GM19372 (cell line): Measurements from ENCODE around the gene PTPRN2.

ENCODE experiments used
- ATAC-seq: cut with Tn5 transposase; IDR thresholded peaks from one replicate; pipeline ENCODE4 v1.9.1; 2021; ENCODE audit warnings: mild to moderate bottlenecking, low read depth, moderate library complexity; ENCODE audit not compliant: unreplicated experiment

The PTPRN2 gene

GRCh38 chr7:157656195-157656769 is 931.3 kb downstream of the PTPRN2 start:
- no peak for ATAC-seq

GRCh38 chr7:157654350-157654749 is 933.3 kb downstream of the PTPRN2 start:
- ATAC-seq = no peak

GRCh38 chr7:157653827-157654207 is 933.8 kb downstream of the PTPRN2 start:
- no peak for ATAC-seq

- no peak for ATAC-seq
Observed at GRCh38 chr7:157652954-157653826, 934.4 kb downstream of the PTPRN2 start.

- no peak for ATAC-seq
Observed at GRCh38 chr7:157652161-157652953, 935.3 kb downstream of the PTPRN2 start.

GRCh38 chr7:157651366-157652160 is 936.1 kb downstream of the PTPRN2 start:
- no peak for ATAC-seq

GRCh38 chr7:157650801-157651200 is 936.8 kb downstream of the PTPRN2 start:
- ATAC-seq = no peak

- no peak for ATAC-seq
Observed at GRCh38 chr7:157650131-157650631, 937.4 kb downstream of the PTPRN2 start.

GRCh38 chr7:157646551-157646950 is 941.1 kb downstream of the PTPRN2 start:
- ATAC-seq = no peak

- no peak for ATAC-seq
Observed at GRCh38 chr7:157645539-157645938, 942.1 kb downstream of the PTPRN2 start.

GRCh38 chr7:157644946-157645345 is 942.7 kb downstream of the PTPRN2 start:
- no peak for ATAC-seq

- no peak for ATAC-seq
Observed at GRCh38 chr7:157643525-157643970, 944.1 kb downstream of the PTPRN2 start.

- ATAC-seq = no peak
Observed at GRCh38 chr7:157641866-157642265, 945.8 kb downstream of the PTPRN2 start.

GRCh38 chr7:157640144-157640543 is 947.5 kb downstream of the PTPRN2 start:
- no peak for ATAC-seq

- no peak for ATAC-seq
Observed at GRCh38 chr7:157638563-157638962, 949.1 kb downstream of the PTPRN2 start.

GRCh38 chr7:157637216-157637949 is 950.2 kb downstream of the PTPRN2 start:
- ATAC-seq = no peak

GRCh38 chr7:157635669-157636068 is 952.0 kb downstream of the PTPRN2 start:
- no peak for ATAC-seq

- ATAC-seq = no peak
Observed at GRCh38 chr7:157635148-157635500, 952.5 kb downstream of the PTPRN2 start.

GRCh38 chr7:157634401-157635147 is 953.0 kb downstream of the PTPRN2 start:
- ATAC-seq = no peak
